Aorta (tissue), 5 donors: ENCODE results near the gene LAX1. TPM values are rescaled to one million over a fixed set of nuclear protein-coding genes. Genes with fewer than 3 reads are reported as not detected.
"Not testable (repeated sequence)": the region's sequence is repeated elsewhere in the genome, so short reads cannot be mapped to it uniquely, and the experiment has no call there.

Source experiments
- ATAC-seq: fragments of 200-7000 bp; cut with Tn5 transposase; one replicate; pipeline ENCODE4 v1.9.1; 2022; ENCODE audit warnings: moderate library complexity; ENCODE audit not compliant: low FRiP score
- DNase-seq, 2 donors: peaks; one replicate each; pipeline ENCODE4 v3.0.0-alpha.2; 2020
- H3K27ac ChIP-seq, 2 donors: one replicate each; pipeline ENCODE4 v1.5.1; 2013; ENCODE audit warnings: low read length in 2 of 2, mild to moderate bottlenecking in 2 of 2, moderate library complexity in 2 of 2, control low read depth in 1 of 2, inconsistent platforms in 1 of 2, low read depth in 1 of 2
- H3K27me3 ChIP-seq, 2 donors: one replicate each; pipeline ENCODE4 v1.6.1; 2013; ENCODE audit warnings: control low read depth in 1 of 2, low read length in 1 of 2, mild to moderate bottlenecking in 1 of 2, moderate library complexity in 1 of 2; ENCODE audit not compliant: insufficient read depth in 2 of 2, control insufficient read depth in 1 of 2
- H3K36me3 ChIP-seq, 2 donors: one replicate each; pipeline ENCODE4 v1.6.1; 2013; ENCODE audit warnings: control low read depth in 1 of 2, low read length in 1 of 2, mild to moderate bottlenecking in 1 of 2; ENCODE audit not compliant: insufficient read depth in 2 of 2, control insufficient read depth in 1 of 2
- H3K4me1 ChIP-seq, 2 donors: one replicate each; pipeline ENCODE4 v1.6.1; 2013; ENCODE audit warnings: low read length in 2 of 2, control low read depth in 1 of 2, mild to moderate bottlenecking in 1 of 2, moderate library complexity in 1 of 2; ENCODE audit not compliant: insufficient read depth in 2 of 2, control insufficient read depth in 1 of 2
- H3K4me3 ChIP-seq, 2 donors: one replicate each; pipeline ENCODE4 v1.5.1; 2013; ENCODE audit warnings: low read length in 2 of 2, control low read depth in 1 of 2, mild to moderate bottlenecking in 1 of 2
- H3K9me3 ChIP-seq: one replicate; pipeline ENCODE4 v1.6.1; 2013; ENCODE audit warnings: mild to moderate bottlenecking, low read length; ENCODE audit not compliant: control insufficient read depth
- WGBS, 2 donors: extraction: QIAGEN DNeasy Blood & Tissue Kit; methylation state at CpG; one replicate each; pipeline ENCODE4 v1.1.7; 2013; 5-methylcytosine and 5-hydroxymethylcytosine counted together
- intact Hi-C, 2 donors: fragments of 100-400 bp; cut with DNase I; formaldehyde crosslinking; loops; one replicate each; pipeline versions ENCODE4 v1.14.2 to v1.15.0; 2022
- polyA plus RNA-seq, 2 donors: library from polyadenylated mRNA; stranded (reverse); fragments of 200-250 nt; gene quantifications; one replicate each; pipeline ENCODE4 v1.2.3, GENCODE V29; 2013
- total RNA-seq, 2 donors: library from RNA; stranded (reverse); fragmentation: NEBNext Ultra II Directional; extraction: Animal tissue kit (Norgen Biotek cat#: 25700); gene quantifications; one replicate each; pipeline ENCODE4 v1.2.1, GENCODE V29; 2021
- donor health status: healthy with polysubstance abuse.
- donor health status: Bipolar disorder and iron deficiency.
- donor health status: DM: no; HTN: no; CAD: no.
- donor health status: DM: no; HTN: no; CAD: no.
- donor health status: DM: yes; HTN: yes; CAD: no.

The LAX1 gene
- total and polyA plus RNA-seq, 4 donors: 0.84 to 2.2 (median 1.1) TPM; not detected in 1

- Histone ChIP-seq H3K27ac (peak overlapping the region in 1 of 2 donors; percentile 42), H3K27me3 (no peaks in the 10 kb centered on the region), H3K36me3 (peaks cover 4% of the 10 kb centered on the region in 2 donors), H3K4me3 (no peak overlapping the region), H3K4me1 (no peaks in the 10 kb centered on the region), H3K9me3 (no peaks in the 10 kb centered on the region)
- intact Hi-C loops: no loop called here
- WGBS, 2 donors: 27 to 34% methylated on average over 10 of the region's 10 CpGs
- ATAC-seq (peak; percentile 87), DNase-seq (peak in 1 of 2 donors; percentile 80)
Measured at GRCh38 chr1:203744075-203744972, 20.7 kb upstream of the LAX1 start.

- H3K27me3 ChIP-seq: no peaks in the 10 kb centered on the region
- no peak overlapping the region for H3K4me3 ChIP-seq
- no peak overlapping the region for H3K27ac ChIP-seq
- no peak for ATAC-seq
- peaks cover 0 to 2% of the 10 kb centered on the region in 2 donors for H3K4me1 ChIP-seq
- 69 to 74% methylated on average over 6 of the region's 6 CpGs for WGBS, 2 donors
- no peaks in the 10 kb centered on the region for H3K9me3 ChIP-seq
- H3K36me3 ChIP-seq: no peaks in the 10 kb centered on the region
- DNase-seq: no peak
- intact Hi-C loops: no loop called here
Measured at GRCh38 chr1:203746281-203746680, 18.7 kb upstream of the LAX1 start.

DNA sequence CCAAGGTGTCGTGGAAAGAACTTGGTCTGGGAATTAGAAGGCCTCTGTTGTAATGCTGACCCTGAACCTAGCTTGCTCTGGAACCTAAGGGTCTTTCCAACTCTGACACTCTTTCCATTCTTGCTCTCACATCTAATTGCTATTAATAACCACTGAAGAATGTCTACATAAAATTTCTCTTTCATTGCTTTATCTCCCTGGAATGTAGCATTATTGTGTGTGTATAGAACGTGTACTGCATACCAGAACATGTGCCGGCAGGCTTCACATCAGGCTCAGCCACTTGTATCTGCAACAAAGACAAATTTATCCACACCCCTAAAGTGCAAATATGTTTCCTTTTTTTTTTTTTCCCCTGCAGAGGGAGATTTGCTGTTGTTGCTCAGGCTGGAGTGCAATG lies 13.9 kb upstream of the LAX1 start:
- DNase-seq: no peak
- 15 to 19% methylated on average over 3 of the region's 3 CpGs for WGBS, 2 donors
- Histone ChIP-seq H3K9me3 (no peaks in the 10 kb centered on the region), H3K27ac (no peak overlapping the region), H3K36me3 (no peaks in the 10 kb centered on the region), H3K4me1 (peaks cover 0 to 2% of the 10 kb centered on the region in 2 donors), H3K27me3 (no peaks in the 10 kb centered on the region), H3K4me3 (no peak overlapping the region)
- ATAC-seq: no peak
- intact Hi-C loops: no loop called here

DNA sequence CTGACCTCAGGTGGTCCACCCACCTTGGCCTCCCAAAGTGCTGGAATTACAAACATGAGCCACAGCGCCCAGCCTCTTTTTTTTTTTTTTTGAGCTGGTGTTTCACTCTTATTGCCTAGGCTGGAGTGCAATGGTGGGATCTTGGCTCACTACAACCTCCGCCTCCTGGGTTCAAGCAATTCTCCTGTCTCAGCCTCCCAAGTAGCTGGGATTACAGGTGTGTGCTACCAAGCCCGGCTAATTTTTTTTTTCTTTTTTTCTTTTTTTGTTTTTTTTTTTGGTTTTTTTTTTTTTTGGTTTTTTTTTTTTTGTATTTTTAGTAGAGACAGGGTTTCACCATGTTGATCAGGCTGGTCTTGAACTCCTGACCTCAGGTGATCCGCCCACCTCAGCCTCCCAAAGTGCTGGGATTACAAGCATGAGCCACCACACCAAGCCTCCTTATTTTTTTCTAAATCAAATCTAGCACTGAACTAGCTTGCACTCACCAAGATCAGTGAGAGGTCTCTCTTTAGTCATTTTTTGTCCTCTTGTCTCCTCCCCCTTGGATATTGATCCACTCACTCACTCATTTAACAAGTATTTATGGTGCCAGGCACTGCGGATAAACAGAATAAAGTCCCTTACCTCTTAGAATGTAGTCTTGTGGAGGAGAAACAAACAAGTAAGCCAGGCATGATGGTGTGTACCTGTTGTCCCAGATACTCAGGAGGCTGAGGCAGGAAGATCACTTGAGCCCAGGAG lies 13.2 kb upstream of the LAX1 start:
- DNase-seq, ATAC-seq, H3K4me3 ChIP-seq, H3K4me1 ChIP-seq, H3K27me3 ChIP-seq, H3K36me3 ChIP-seq, intact Hi-C loops, H3K27ac ChIP-seq, H3K9me3 ChIP-seq: not testable (repeated sequence)
- WGBS, 2 donors: 93 to 95% methylated on average over 5 of the region's 5 CpGs

DNA sequence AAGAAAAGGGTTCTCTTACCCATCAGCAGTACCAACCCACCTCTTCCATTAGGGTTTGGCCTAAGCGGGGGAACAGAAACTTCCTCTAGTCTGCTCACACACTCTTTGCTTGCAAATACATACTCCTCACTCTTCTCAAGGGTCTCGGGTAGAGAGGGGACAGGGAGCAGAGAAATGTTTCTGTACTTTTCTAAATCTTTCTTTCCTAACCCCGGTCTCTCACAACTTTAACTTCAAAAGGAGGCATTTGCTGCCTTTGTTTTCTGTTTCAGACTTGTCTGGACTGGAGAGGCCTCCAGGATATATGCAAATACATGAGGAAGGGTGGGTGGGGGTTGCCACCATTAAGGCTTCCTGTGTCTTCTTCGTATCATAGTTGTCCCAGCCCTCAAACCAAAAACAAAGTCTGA lies 10.5 kb upstream of the LAX1 start:
- no peak for ATAC-seq
- 94 to 97% methylated on average over 4 of the region's 4 CpGs for WGBS, 2 donors
- DNase-seq: no peak
- Histone ChIP-seq H3K9me3 (no peaks in the 10 kb centered on the region), H3K4me3 (no peak overlapping the region), H3K27me3 (no peaks in the 10 kb centered on the region), H3K27ac (no peak overlapping the region), H3K4me1 (peaks cover 0 to 2% of the 10 kb centered on the region in 2 donors), H3K36me3 (no peaks in the 10 kb centered on the region)
- intact Hi-C loops: no loop called here

GRCh38 chr1:203756036-203756435 lies 8.9 kb upstream of the LAX1 start:
- H3K27ac ChIP-seq: no peak overlapping the region
- no peak for DNase-seq
- H3K4me3 ChIP-seq: no peak overlapping the region
- 86 to 90% methylated on average over 4 of the region's 4 CpGs for WGBS, 2 donors
- H3K9me3 ChIP-seq: no peaks in the 10 kb centered on the region
- no peaks in the 10 kb centered on the region for H3K36me3 ChIP-seq
- intact Hi-C loops: no loop called here
- ATAC-seq: no peak
- H3K27me3 ChIP-seq: no peaks in the 10 kb centered on the region
- H3K4me1 ChIP-seq: peaks cover 0 to 2% of the 10 kb centered on the region in 2 donors

- WGBS, 2 donors: 90 to 98% methylated on average over 2 of the region's 2 CpGs
- H3K27me3 ChIP-seq, H3K27ac ChIP-seq, H3K9me3 ChIP-seq, DNase-seq, H3K36me3 ChIP-seq, ATAC-seq, intact Hi-C loops, H3K4me1 ChIP-seq, H3K4me3 ChIP-seq: not testable (repeated sequence)
Measured at GRCh38 chr1:203758749-203759148, 6.2 kb upstream of the LAX1 start.

- ATAC-seq (no peak), DNase-seq (no peak)
- 96% methylated on average over 3 of the region's 3 CpGs for WGBS, 2 donors
- no peaks in the 10 kb centered on the region for H3K9me3 ChIP-seq
- no peaks in the 10 kb centered on the region for H3K36me3 ChIP-seq
- no peak overlapping the region for H3K4me3 ChIP-seq
- no peaks in the 10 kb centered on the region for H3K27me3 ChIP-seq
- H3K4me1 ChIP-seq: no peaks in the 10 kb centered on the region
- intact Hi-C loops: no loop called here
- no peak overlapping the region for H3K27ac ChIP-seq
Measured at GRCh38 chr1:203760506-203760905, 4.5 kb upstream of the LAX1 start.
